CD14-positive monocyte (primary cell): ENCODE measurements around the gene PI4KA. TPM values are rescaled to one million over a fixed set of nuclear protein-coding genes. Genes with fewer than 3 reads are reported as not detected.
A peak's percentile ranks its signal among the peaks of the same experiment; 100 is the strongest.

ENCODE experiments used
- DNase-seq, 3 donors: peaks; one replicate each; pipeline ENCODE4 v3.0.0-alpha.2; 2011 to 2022
- H2AFZ ChIP-seq: 2 replicates; pipeline ENCODE4 v1.6.0; 2012; ENCODE audit warnings: mild to moderate bottlenecking, low read depth, low read length, inconsistent platforms; ENCODE audit not compliant: insufficient read depth, poor library complexity, severe bottlenecking
- H3K27ac ChIP-seq, 2 donors: 1 replicate in 1 of 2; 2 replicates in 1 of 2; pipeline ENCODE4 v1.5.1; 2012 to 2013; ENCODE audit warnings: low read length in 2 of 2, control low read depth in 1 of 2, inconsistent platforms in 1 of 2, low read depth in 1 of 2, mild to moderate bottlenecking in 1 of 2
- H3K27me3 ChIP-seq, 2 donors: one replicate each; pipeline versions ENCODE4 v1.6.0 to v1.6.1; 2011 to 2013; ENCODE audit warnings: low read length in 2 of 2; ENCODE audit not compliant: control insufficient read depth in 2 of 2, insufficient read depth in 2 of 2
- H3K36me3 ChIP-seq, 2 donors: replicated peaks in 1 of 2; 1 replicate in 1 of 2; 2 replicates in 1 of 2; pipeline versions ENCODE4 v1.5.1 to v1.6.1; 2012 to 2013; ENCODE audit warnings: low read length in 2 of 2, control low read depth in 1 of 2, inconsistent platforms in 1 of 2, mild to moderate bottlenecking in 1 of 2; ENCODE audit not compliant: insufficient read depth in 2 of 2, control insufficient read depth in 1 of 2
- H3K4me1 ChIP-seq, 2 donors: 1 replicate in 1 of 2; 2 replicates in 1 of 2; pipeline versions ENCODE4 v1.5.1 to v1.6.1; 2012 to 2013; ENCODE audit warnings: low read length in 2 of 2, control low read depth in 1 of 2, inconsistent platforms in 1 of 2, mild to moderate bottlenecking in 1 of 2, moderate library complexity in 1 of 2; ENCODE audit not compliant: insufficient read depth in 2 of 2, control insufficient read depth in 1 of 2
- H3K4me2 ChIP-seq: replicated peaks from 2 replicates; pipeline ENCODE3; 2012; ENCODE audit warnings: low read length, moderate library complexity, mild to moderate bottlenecking; ENCODE audit not compliant: poor library complexity, severe bottlenecking; ENCODE audit errors: extremely low read depth
- H3K4me3 ChIP-seq, 3 experiments: fragments of 200-600 bp in 1 of 3; sonication (generic) in 1 of 3; replicated peaks in 1 of 3; 1 replicate in 2 of 3; 2 replicates in 1 of 3; pipeline ENCODE4 v1.5.1; 2011 to 2013; ENCODE audit warnings: low read length in 3 of 3, mild to moderate bottlenecking in 3 of 3, control low read depth in 2 of 3, low read depth in 2 of 3, inconsistent platforms in 1 of 3, moderate library complexity in 1 of 3
- H3K79me2 ChIP-seq: 2 replicates; pipeline ENCODE4 v1.6.0; 2012; ENCODE audit warnings: mild to moderate bottlenecking, control low read depth, inconsistent platforms, low read length, moderate library complexity; ENCODE audit not compliant: insufficient read depth
- H3K9ac ChIP-seq: 2 replicates; pipeline ENCODE4 v1.6.0; 2017; ENCODE audit warnings: low read length, mild to moderate bottlenecking; ENCODE audit not compliant: insufficient read depth, poor library complexity, severe bottlenecking
- H3K9me3 ChIP-seq, 2 donors: replicated peaks in 1 of 2; 1 replicate in 1 of 2; 2 replicates in 1 of 2; pipeline versions ENCODE4 v1.5.1 to v1.6.1; 2012 to 2013; ENCODE audit warnings: low read length in 2 of 2, control low read depth in 1 of 2; ENCODE audit not compliant: control insufficient read depth in 1 of 2, insufficient read depth in 1 of 2
- H4K20me1 ChIP-seq: 2 replicates; pipeline ENCODE4 v1.6.0; 2012; ENCODE audit warnings: mild to moderate bottlenecking, low read length, control low read depth, moderate library complexity; ENCODE audit not compliant: insufficient read depth
- H3K27ac Mint-ChIP-seq, 7 donors: one replicate each; pipeline ENCODE4 v1.8.0; 2020; ENCODE audit warnings: mild to moderate bottlenecking in 7 of 7, mixed read lengths in 7 of 7, moderate library complexity in 6 of 7, inconsistent platforms in 2 of 7
- H3K27me3 Mint-ChIP-seq, 3 donors: one replicate each; pipeline ENCODE4 v1.8.0; 2021 to 2022; ENCODE audit warnings: low read depth in 3 of 3, mild to moderate bottlenecking in 3 of 3, mixed read lengths in 3 of 3, moderate library complexity in 3 of 3, inconsistent platforms in 1 of 3
- H3K36me3 Mint-ChIP-seq, 2 donors: one replicate each; pipeline ENCODE4 v1.8.0; 2020; ENCODE audit warnings: mixed read lengths in 2 of 2, inconsistent platforms in 1 of 2, mild to moderate bottlenecking in 1 of 2
- H3K4me1 Mint-ChIP-seq: one replicate; pipeline ENCODE4 v1.8.0; 2020; ENCODE audit warnings: mild to moderate bottlenecking, mixed read lengths
- H3K4me3 Mint-ChIP-seq, 2 donors: one replicate each; pipeline ENCODE4 v1.8.0; 2020; ENCODE audit warnings: mild to moderate bottlenecking in 2 of 2, mixed read lengths in 2 of 2, moderate library complexity in 1 of 2
- H3K9me3 Mint-ChIP-seq, 7 donors: one replicate each; pipeline ENCODE4 v1.8.0; 2020 to 2022; ENCODE audit warnings: mixed read lengths in 7 of 7, mild to moderate bottlenecking in 6 of 7, moderate library complexity in 6 of 7, inconsistent platforms in 2 of 7
- CTCF ChIP-seq: fragments of 200-600 bp; IDR thresholded peaks from one replicate; pipeline ENCODE4 v1.8.0; 2022; ENCODE audit warnings: antibody characterized with exemption, mild to moderate bottlenecking
- WGBS: methylation state at CpG from one replicate; pipeline ENCODE4 v1.1.5; 2013; ENCODE audit warnings: missing lambda C conversion rate; ENCODE audit not compliant: insufficient coverage; 5-methylcytosine and 5-hydroxymethylcytosine counted together
- intact Hi-C, 2 donors: fragments of 100-400 bp; cut with micrococcal nuclease; formaldehyde crosslinking; loops; one replicate each; pipeline versions ENCODE4 v1.15.0 to v1.15.1; 2023
- polyA plus RNA-seq, 3 donors: library from polyadenylated mRNA; depleted of rRNA in 1 of 3; unstranded in 2 of 3; stranded (reverse) in 1 of 3; fragments of 300-500 nt in 2 of 3; fragments of >200 nt in 1 of 3; fragmentation: Illumina TruSeq in 2 of 3; gene quantifications; 1 replicate in 2 of 3; 2 replicates in 1 of 3; pipeline ENCODE4 v1.2.3, GENCODE V29; 2012 to 2021

Gene PI4KA
- polyA plus RNA-seq, 3 donors: 22.8 to 74.4 (median 38.2) TPM

GRCh38 chr22:20775342-20775895, 83.2 kb downstream of the PI4KA start:
- intact Hi-C loops: no loop called here
- Mint-ChIP-seq H3K9me3 (peaks cover 0 to 6% (median 0%) of the 10 kb centered on the region in 7 donors), H3K4me1 (no peaks in the 10 kb centered on the region), H3K27ac (peak overlapping the region in 1 of 7 donors; percentile 30), H3K27me3 (peaks cover 0 to 2% (median 0%) of the 10 kb centered on the region in 3 donors), H3K36me3 (peaks cover 47 to 77% of the 10 kb centered on the region in 2 donors), H3K4me3 (no peak overlapping the region)
- no peak overlapping the region for H3K4me3 ChIP-seq
- H3K79me2 ChIP-seq: no peaks in the 10 kb centered on the region
- no peaks in the 10 kb centered on the region for H3K4me1 ChIP-seq
- TF ChIP-seq CTCF: no peak
- H3K36me3 ChIP-seq: peaks cover 27 to 79% of the 10 kb centered on the region in 2 donors
- WGBS: 80% methylated on average over 1 of the region's 4 CpGs
- H4K20me1 ChIP-seq: no peaks in the 10 kb centered on the region
- no peak overlapping the region for H3K9ac ChIP-seq
- H3K9me3 ChIP-seq: no peaks in the 10 kb centered on the region
- no peak overlapping the region for H3K4me2 ChIP-seq
- H3K27ac ChIP-seq: no peak overlapping the region
- no peaks in the 10 kb centered on the region for H3K27me3 ChIP-seq
- no peak for DNase-seq
- H2AFZ ChIP-seq: no peak overlapping the region

GRCh38 chr22:20774882-20775281, 83.7 kb downstream of the PI4KA start:
- WGBS: no CpG with 5 or more reads among the region's 4 CpGs
- DNase-seq: no peak
- Histone ChIP-seq H3K4me2 (no peak overlapping the region), H3K9ac (no peak overlapping the region), H3K27ac (no peak overlapping the region), H3K36me3 (peaks cover 25 to 74% of the 10 kb centered on the region in 2 donors), H4K20me1 (no peaks in the 10 kb centered on the region), H3K27me3 (no peaks in the 10 kb centered on the region), H3K4me3 (no peak overlapping the region), H3K4me1 (no peaks in the 10 kb centered on the region), H3K9me3 (no peaks in the 10 kb centered on the region), H2AFZ (no peak overlapping the region), H3K79me2 (no peaks in the 10 kb centered on the region)
- peaks cover 0 to 6% (median under 1%) of the 10 kb centered on the region in 7 donors for H3K9me3 Mint-ChIP-seq
- H3K36me3 Mint-ChIP-seq: peaks cover 45 to 77% of the 10 kb centered on the region in 2 donors
- intact Hi-C loops: no loop called here
- no peak for TF ChIP-seq CTCF
- no peak overlapping the region for H3K27ac Mint-ChIP-seq
- H3K27me3 Mint-ChIP-seq: peaks cover 0 to 3% (median 0%) of the 10 kb centered on the region in 3 donors
- H3K4me3 Mint-ChIP-seq: no peak overlapping the region
- no peaks in the 10 kb centered on the region for H3K4me1 Mint-ChIP-seq
